Tibial nerve (tissue), 4 donors: ENCODE data around the gene MECR. TPM values are rescaled to one million over a fixed set of nuclear protein-coding genes. Genes with fewer than 3 reads are reported as not detected.

Source experiments
- DNase-seq, 2 donors: peaks; one replicate each; pipeline ENCODE4 v3.0.0-alpha.2; 2019; ENCODE audit warnings: low spot score in 2 of 2
- H3K27ac ChIP-seq, 4 donors: fragments of 200-600 bp; sonication (generic) in 3 of 4; one replicate each; pipeline ENCODE4 v1.5.1; 2017 to 2019; ENCODE audit warnings: mild to moderate bottlenecking in 1 of 4
- H3K27me3 ChIP-seq, 2 donors: fragments of 200-600 bp; sonication (generic) in 1 of 2; one replicate each; pipeline versions ENCODE4 v1.5.1 to v1.6.0; 2017 to 2019
- H3K36me3 ChIP-seq, 3 donors: fragments of 200-600 bp; sonication (generic); one replicate each; pipeline ENCODE4 v1.5.1; 2018 to 2019
- H3K4me1 ChIP-seq, 4 donors: fragments of 200-600 bp; sonication (generic) in 3 of 4; one replicate each; pipeline ENCODE4 v1.5.1; 2017 to 2019
- H3K4me3 ChIP-seq, 4 donors: fragments of 200-600 bp; sonication (generic) in 3 of 4; one replicate each; pipeline ENCODE4 v1.5.1; 2017 to 2019; ENCODE audit warnings: mild to moderate bottlenecking in 1 of 4, moderate library complexity in 1 of 4
- H3K9me3 ChIP-seq, 4 donors: fragments of 200-600 bp; sonication (generic) in 3 of 4; one replicate each; pipeline ENCODE4 v1.5.1; 2017 to 2019
- CTCF ChIP-seq, 5 experiments: fragments of 200-600 bp in 3 of 5; fragments of 450-650 bp in 2 of 5; sonication (generic) in 3 of 5; IDR thresholded peaks; one replicate each; pipeline ENCODE4 v1.5.1; 2016 to 2019; ENCODE audit warnings: antibody characterized with exemption in 5 of 5, mild to moderate bottlenecking in 3 of 5, moderate library complexity in 2 of 5
- EP300 ChIP-seq, 2 donors: sonication (generic); formaldehyde crosslinking; IDR thresholded peaks; one replicate each; pipeline ENCODE4 v1.6.1; 2017; ENCODE audit warnings: antibody characterized with exemption in 2 of 2, mild to moderate bottlenecking in 1 of 2
- POLR2A ChIP-seq, 2 donors: fragments of 450-650 bp; IDR thresholded peaks; one replicate each; pipeline ENCODE4 v1.6.1; 2017; ENCODE audit warnings: antibody characterized with exemption in 2 of 2, mild to moderate bottlenecking in 2 of 2, moderate library complexity in 2 of 2
- WGBS, 2 donors: methylation state at CpG; one replicate each; pipeline ENCODE4 v1.1.5; 2018; 5-methylcytosine and 5-hydroxymethylcytosine counted together
- total RNA-seq, 4 donors: library from RNA; depleted of rRNA; stranded (reverse); fragments of >200 nt; gene quantifications; one replicate each; pipeline ENCODE4 v1.1.0, GENCODE V29; 2016

MECR gene
- total RNA-seq: 10 to 100 TPM; 18.8 to 34.2 (median 22.9) TPM

GRCh38 chr1:29230553-29231378, at the start of gene MECR:
MECR (minus strand) TSS chr1:29230934; CDS start chr1:29230906, 28 bp downstream.
- peaks cover 0 to 2% (median 0%) of the 10 kb centered on the region in 3 donors for H3K36me3 ChIP-seq
- peak in 2 of 5 experiments; percentile 23 to 51 for TF ChIP-seq CTCF (IDR thresholded peaks at IDR 0.05)
- TF ChIP-seq EP300 (IDR thresholded peaks at IDR 0.05): peak; percentile 68 to 87
- peak in 1 of 2 donors; percentile 50 for TF ChIP-seq POLR2A (IDR thresholded peaks at IDR 0.05)
- DNase-seq: peak; percentile 79 to 89
- H3K9me3 ChIP-seq: no peaks in the 10 kb centered on the region
- H3K27me3 ChIP-seq: no peaks in the 10 kb centered on the region
- peak within 1 kb of the TSS; percentile 71 to 86 (median 78) for H3K27ac ChIP-seq
- WGBS, 2 donors: 2 to 3% methylated on average over 43 to 50 of the region's 52 CpGs
- H3K4me3 ChIP-seq: peak within 1 kb of the TSS; percentile 53 to 83 (median 75)
- peaks cover 0 to 22% (median 11%) of the 10 kb centered on the region in 4 donors for H3K4me1 ChIP-seq

GRCh38 chr1:29279951-29280391, 49.2 kb upstream of the MECR start:
- DNase-seq: no peak
- 81 to 82% methylated on average over 9 to 11 of the region's 11 CpGs for WGBS, 2 donors
- Histone ChIP-seq H3K27ac (no peak overlapping the region), H3K36me3 (peaks cover 0 to 55% (median 0%) of the 10 kb centered on the region in 3 donors), H3K9me3 (no peaks in the 10 kb centered on the region), H3K4me3 (no peak overlapping the region), H3K4me1 (peaks cover 0 to 28% (median 0%) of the 10 kb centered on the region in 4 donors), H3K27me3 (no peaks in the 10 kb centered on the region)
- TF ChIP-seq CTCF (IDR thresholded peaks at IDR 0.05) (no peak), EP300 (IDR thresholded peaks at IDR 0.05) (no peak), POLR2A (IDR thresholded peaks at IDR 0.05) (no peak)

GRCh38 chr1:29279406-29279805, 48.7 kb upstream of the MECR start:
- WGBS, 2 donors: 89 to 94% methylated on average over 13 of the region's 13 CpGs
- no peaks in the 10 kb centered on the region for H3K9me3 ChIP-seq
- no peak overlapping the region for H3K4me3 ChIP-seq
- H3K4me1 ChIP-seq: peaks cover 0 to 27% (median 0%) of the 10 kb centered on the region in 4 donors
- no peaks in the 10 kb centered on the region for H3K27me3 ChIP-seq
- peaks cover 0 to 52% (median 0%) of the 10 kb centered on the region in 3 donors for H3K36me3 ChIP-seq
- no peak for DNase-seq
- TF ChIP-seq CTCF (IDR thresholded peaks at IDR 0.05): no peak
- TF ChIP-seq POLR2A (IDR thresholded peaks at IDR 0.05): no peak
- TF ChIP-seq EP300 (IDR thresholded peaks at IDR 0.05): no peak
- no peak overlapping the region for H3K27ac ChIP-seq

GRCh38 chr1:29278124-29278523, 47.4 kb upstream of the MECR start:
- no peak for TF ChIP-seq EP300 (IDR thresholded peaks at IDR 0.05)
- no peak for TF ChIP-seq CTCF (IDR thresholded peaks at IDR 0.05)
- no peak for TF ChIP-seq POLR2A (IDR thresholded peaks at IDR 0.05)
- Histone ChIP-seq H3K9me3 (no peaks in the 10 kb centered on the region), H3K4me3 (no peak overlapping the region), H3K36me3 (peaks cover 0 to 50% (median 0%) of the 10 kb centered on the region in 3 donors), H3K27ac (no peak overlapping the region), H3K4me1 (peaks cover 0 to 15% (median 0%) of the 10 kb centered on the region in 4 donors), H3K27me3 (no peaks in the 10 kb centered on the region)
- WGBS, 2 donors: 64 to 85% methylated on average over 3 of the region's 3 CpGs
- no peak for DNase-seq

- no peak for TF ChIP-seq CTCF (IDR thresholded peaks at IDR 0.05)
- TF ChIP-seq POLR2A (IDR thresholded peaks at IDR 0.05): no peak
- no peak for TF ChIP-seq EP300 (IDR thresholded peaks at IDR 0.05)
- Histone ChIP-seq H3K4me1 (peaks cover 0 to 33% (median 11%) of the 10 kb centered on the region in 4 donors), H3K9me3 (no peaks in the 10 kb centered on the region), H3K4me3 (no peak overlapping the region), H3K36me3 (peaks cover 0 to 50% (median 0%) of the 10 kb centered on the region in 3 donors), H3K27ac (no peak overlapping the region), H3K27me3 (no peaks in the 10 kb centered on the region)
- no peak for DNase-seq
- WGBS, 2 donors: 88 to 90% methylated on average over 14 of the region's 14 CpGs
Measured at GRCh38 chr1:29275435-29275834, 44.7 kb upstream of the MECR start.
